Upper lobe of left lung (tissue), 4 donors: Measurements from ENCODE around the gene GPC5.

ENCODE experiments used
- POLR2AphosphoS5 ChIP-seq, 2 donors: sonication (generic); formaldehyde crosslinking; IDR thresholded peaks; one replicate each; pipeline ENCODE4 v1.5.1; 2017; ENCODE audit warnings: antibody characterized with exemption in 2 of 2
- TF ChIP-seq, protein P1 (sequence below), 6 experiments: fragments of 450-650 bp in 4 of 6; fragments of 200-600 bp in 2 of 6; sonication (generic) in 2 of 6; IDR thresholded peaks; one replicate each; pipeline ENCODE4 v1.5.1; 2016 to 2019; ENCODE audit warnings: antibody characterized with exemption in 6 of 6

DNA sequence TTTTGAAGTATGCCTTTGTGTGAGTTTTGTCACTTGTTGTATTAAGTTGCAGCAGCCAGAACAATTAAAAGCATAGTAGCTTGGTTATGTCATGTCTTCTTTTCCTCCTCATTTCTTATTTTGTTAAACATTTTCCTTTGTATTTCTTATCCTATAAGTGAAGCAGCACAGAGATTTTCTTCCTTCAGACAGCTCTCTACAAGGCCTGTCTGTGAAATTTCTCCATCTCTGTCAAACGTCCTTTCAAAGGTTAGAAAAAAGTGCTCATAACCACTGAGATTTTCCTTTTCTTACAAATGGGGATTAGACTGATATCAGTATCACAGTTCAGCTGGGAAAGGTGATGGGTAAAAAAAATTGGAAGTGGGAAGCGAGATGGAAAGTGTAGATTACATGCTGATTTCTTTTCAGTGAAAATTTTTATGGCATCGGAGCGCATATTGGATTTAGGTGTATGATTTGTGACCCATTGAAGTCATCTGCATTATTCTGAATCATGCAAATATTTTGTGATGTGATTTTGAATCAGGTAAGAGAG lies 71.7 kb downstream of the GPC5 start:
- no peak for TF ChIP-seq POLR2AphosphoS5 (IDR thresholded peaks at IDR 0.05)
- TF ChIP-seq, protein P1, sequence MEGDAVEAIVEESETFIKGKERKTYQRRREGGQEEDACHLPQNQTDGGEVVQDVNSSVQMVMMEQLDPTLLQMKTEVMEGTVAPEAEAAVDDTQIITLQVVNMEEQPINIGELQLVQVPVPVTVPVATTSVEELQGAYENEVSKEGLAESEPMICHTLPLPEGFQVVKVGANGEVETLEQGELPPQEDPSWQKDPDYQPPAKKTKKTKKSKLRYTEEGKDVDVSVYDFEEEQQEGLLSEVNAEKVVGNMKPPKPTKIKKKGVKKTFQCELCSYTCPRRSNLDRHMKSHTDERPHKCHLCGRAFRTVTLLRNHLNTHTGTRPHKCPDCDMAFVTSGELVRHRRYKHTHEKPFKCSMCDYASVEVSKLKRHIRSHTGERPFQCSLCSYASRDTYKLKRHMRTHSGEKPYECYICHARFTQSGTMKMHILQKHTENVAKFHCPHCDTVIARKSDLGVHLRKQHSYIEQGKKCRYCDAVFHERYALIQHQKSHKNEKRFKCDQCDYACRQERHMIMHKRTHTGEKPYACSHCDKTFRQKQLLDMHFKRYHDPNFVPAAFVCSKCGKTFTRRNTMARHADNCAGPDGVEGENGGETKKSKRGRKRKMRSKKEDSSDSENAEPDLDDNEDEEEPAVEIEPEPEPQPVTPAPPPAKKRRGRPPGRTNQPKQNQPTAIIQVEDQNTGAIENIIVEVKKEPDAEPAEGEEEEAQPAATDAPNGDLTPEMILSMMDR (IDR thresholded peaks at IDR 0.05): no peak
